WTC11 (cell line): Measurements from ENCODE around the gene RYR3. TPM values are rescaled to one million over a fixed set of nuclear protein-coding genes. Genes with fewer than 3 reads are reported as not detected.

Source experiments
- ATAC-seq: fragments of 200-7000 bp; cut with Tn5 transposase; 2 replicates; pipeline ENCODE4 v1.10.0; 2021; ENCODE audit warnings: mild to moderate bottlenecking, moderate library complexity
- CTCF ChIA-PET: fragments of 300-600 bp; sonication (Branson Sonifier 250); formaldehyde crosslinking; loops from one replicate; lab custom pipeline; 2021; ENCODE audit warnings: antibody characterized with exemption; lab: Charles Lee
- POLR2A ChIA-PET: fragments of 350-600 bp; sonication (Branson Sonifier 250); formaldehyde crosslinking; loops from one replicate; lab custom pipeline; 2021; ENCODE audit warnings: antibody characterized with exemption; lab: Charles Lee
- DNase-seq: peaks from one replicate; pipeline ENCODE4 v3.0.0; 2021; ENCODE audit warnings: low spot score
- H3K27ac Mint-ChIP-seq: 2 replicates; pipeline ENCODE4 v1.8.0; 2021; ENCODE audit warnings: mixed read lengths
- H3K27me3 Mint-ChIP-seq: 2 replicates; pipeline ENCODE4 v1.8.0; 2021; ENCODE audit warnings: low read depth, mild to moderate bottlenecking, moderate library complexity, mixed read lengths
- H3K36me3 Mint-ChIP-seq: 2 replicates; pipeline ENCODE4 v1.8.0; 2021; ENCODE audit warnings: mixed read lengths
- H3K4me1 Mint-ChIP-seq: 2 replicates; pipeline ENCODE4 v1.8.0; 2022; ENCODE audit warnings: mixed read lengths
- H3K4me3 Mint-ChIP-seq: 2 replicates; pipeline ENCODE4 v1.8.0; 2021; ENCODE audit warnings: mild to moderate bottlenecking, moderate library complexity, mixed read lengths
- H3K9me3 Mint-ChIP-seq: 2 replicates; pipeline ENCODE4 v1.8.0; 2021; ENCODE audit warnings: mixed read lengths
- ATF6 ChIP-seq: sonication (generic); formaldehyde crosslinking; IDR thresholded peaks from 2 replicates; pipeline ENCODE4 v1.8.1; 2023; ENCODE audit warnings: mild to moderate bottlenecking, missing genetic modification reagents
- ETV6 ChIP-seq: sonication (generic); formaldehyde crosslinking; IDR thresholded peaks from 2 replicates; pipeline ENCODE4 v1.8.1; 2022; ENCODE audit warnings: mild to moderate bottlenecking, missing genetic modification reagents
- FOXJ3 ChIP-seq: sonication (generic); formaldehyde crosslinking; IDR thresholded peaks from 2 replicates; pipeline ENCODE4 v1.9.0; 2021; ENCODE audit warnings: missing genetic modification reagents, mild to moderate bottlenecking, borderline replicate concordance
- FOXK1 ChIP-seq: sonication (generic); formaldehyde crosslinking; IDR thresholded peaks from 2 replicates; pipeline ENCODE4 v1.8.0; 2022; ENCODE audit warnings: mild to moderate bottlenecking, moderate library complexity, missing genetic modification reagents
- GABPB1 ChIP-seq: sonication (generic); formaldehyde crosslinking; IDR thresholded peaks from 2 replicates; pipeline ENCODE4 v1.8.1; 2023; ENCODE audit warnings: mild to moderate bottlenecking, missing genetic modification reagents
- JAZF1 ChIP-seq: fragments of 250-450 bp; sonication (Bioruptor Pico); IDR thresholded peaks from 2 replicates; pipeline ENCODE4 v1.9.0; 2021; ENCODE audit warnings: moderate library complexity, mild to moderate bottlenecking, inconsistent platforms
- MYBL2 ChIP-seq: sonication (generic); formaldehyde crosslinking; IDR thresholded peaks from 2 replicates; pipeline ENCODE4 v1.8.1; 2023; ENCODE audit warnings: mild to moderate bottlenecking, moderate library complexity, missing genetic modification reagents
- NFYB ChIP-seq: sonication (generic); formaldehyde crosslinking; conservative IDR thresholded peaks from 2 replicates; pipeline ENCODE4 v1.8.0; 2022; ENCODE audit warnings: low read depth, missing genetic modification reagents
- PRDM15 ChIP-seq: sonication (generic); formaldehyde crosslinking; IDR thresholded peaks from 2 replicates; pipeline ENCODE4 v1.8.0; 2022; ENCODE audit warnings: missing genetic modification reagents
- SMAD4 ChIP-seq: sonication (generic); formaldehyde crosslinking; IDR thresholded peaks from 2 replicates; pipeline ENCODE4 v1.8.0; 2022; ENCODE audit warnings: mild to moderate bottlenecking, missing genetic modification reagents
- TP53 ChIP-seq: sonication (generic); formaldehyde crosslinking; IDR thresholded peaks from 2 replicates; pipeline ENCODE4 v1.8.1; 2023; ENCODE audit warnings: mild to moderate bottlenecking, missing genetic modification reagents
- ZNF219 ChIP-seq: sonication (generic); formaldehyde crosslinking; IDR thresholded peaks from 2 replicates; pipeline ENCODE4 v1.8.0; 2023; ENCODE audit warnings: missing genetic modification reagents, mild to moderate bottlenecking, borderline replicate concordance
- ZNF232 ChIP-seq: sonication (generic); formaldehyde crosslinking; IDR thresholded peaks from 2 replicates; pipeline ENCODE4 v1.8.0; 2022; ENCODE audit warnings: mild to moderate bottlenecking, missing genetic modification reagents
- ZNF263 ChIP-seq: sonication (generic); formaldehyde crosslinking; IDR thresholded peaks from 2 replicates; pipeline ENCODE4 v1.8.1; 2022; ENCODE audit warnings: low read depth, mild to moderate bottlenecking, moderate library complexity, missing genetic modification reagents
- ZNF671 ChIP-seq: fragments of 250-450 bp; sonication (Bioruptor Pico); IDR thresholded peaks from 2 replicates; pipeline ENCODE4 v1.8.0; 2021; ENCODE audit warnings: mild to moderate bottlenecking
- total RNA-seq: library from RNA; stranded (reverse); gene quantifications from 3 replicates; pipeline ENCODE4 v1.2.3, GENCODE V29; 2021
- TF ChIP-seq, protein P1 (sequence below): fragments of 200-600 bp; IDR thresholded peaks from 2 replicates; pipeline ENCODE4 v1.8.0; 2022; ENCODE audit warnings: antibody characterized with exemption
- TF ChIP-seq, protein P2 (sequence below): sonication (generic); formaldehyde crosslinking; IDR thresholded peaks from 2 replicates; pipeline ENCODE4 v1.8.1; 2023; ENCODE audit warnings: mild to moderate bottlenecking, missing genetic modification reagents
- TF ChIP-seq, protein P3 (sequence below): sonication (generic); formaldehyde crosslinking; IDR thresholded peaks from 2 replicates; pipeline ENCODE4 v1.8.1; 2023; ENCODE audit warnings: mild to moderate bottlenecking, missing genetic modification reagents, borderline replicate concordance
- TF ChIP-seq, protein P4 (sequence below): sonication (generic); formaldehyde crosslinking; IDR thresholded peaks from 2 replicates; pipeline ENCODE4 v1.8.1; 2022; ENCODE audit warnings: low read depth, mild to moderate bottlenecking, moderate library complexity, missing genetic modification reagents, borderline replicate concordance
- TF ChIP-seq, protein P5 (sequence below): sonication (generic); formaldehyde crosslinking; IDR thresholded peaks from 2 replicates; pipeline ENCODE4 v1.8.1; 2022; ENCODE audit warnings: mild to moderate bottlenecking, moderate library complexity, missing genetic modification reagents

Gene RYR3
- total RNA-seq, 1 experiment from 2014 or later, result 1.4 TPM

DNA sequence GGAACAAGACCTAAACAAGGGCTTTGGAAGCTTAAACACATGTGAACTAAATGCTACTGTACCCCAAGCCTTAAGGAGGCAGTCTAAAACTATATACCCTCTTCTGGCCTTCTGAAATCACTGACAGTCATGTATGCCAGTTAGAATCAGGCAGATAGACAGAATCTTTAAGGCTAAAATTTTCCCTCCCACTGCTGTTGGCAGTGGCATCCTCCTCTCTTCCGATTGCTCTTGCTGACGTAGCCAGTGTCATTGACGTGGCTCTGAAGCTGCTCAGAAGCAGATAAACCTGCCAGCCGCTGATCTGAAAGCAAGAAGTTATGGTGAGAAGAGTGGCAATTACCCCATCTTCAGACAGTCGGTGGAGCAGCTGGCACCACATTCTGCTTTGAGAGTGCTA, 3.3 kb downstream of the RYR3 start (continued):
- TF ChIP-seq PRDM15 (CRISPR knock-in tag) (no peak), NFYB (no peak), ZNF671 (no peak), TP53 (CRISPR knock-in tag) (no peak), FOXJ3 (CRISPR knock-in tag) (no peak), SMAD4 (CRISPR knock-in tag) (no peak), JAZF1 (CRISPR knock-in tag) (no peak), ZNF219 (CRISPR knock-in tag) (no peak)
- TF ChIP-seq, protein P1, sequence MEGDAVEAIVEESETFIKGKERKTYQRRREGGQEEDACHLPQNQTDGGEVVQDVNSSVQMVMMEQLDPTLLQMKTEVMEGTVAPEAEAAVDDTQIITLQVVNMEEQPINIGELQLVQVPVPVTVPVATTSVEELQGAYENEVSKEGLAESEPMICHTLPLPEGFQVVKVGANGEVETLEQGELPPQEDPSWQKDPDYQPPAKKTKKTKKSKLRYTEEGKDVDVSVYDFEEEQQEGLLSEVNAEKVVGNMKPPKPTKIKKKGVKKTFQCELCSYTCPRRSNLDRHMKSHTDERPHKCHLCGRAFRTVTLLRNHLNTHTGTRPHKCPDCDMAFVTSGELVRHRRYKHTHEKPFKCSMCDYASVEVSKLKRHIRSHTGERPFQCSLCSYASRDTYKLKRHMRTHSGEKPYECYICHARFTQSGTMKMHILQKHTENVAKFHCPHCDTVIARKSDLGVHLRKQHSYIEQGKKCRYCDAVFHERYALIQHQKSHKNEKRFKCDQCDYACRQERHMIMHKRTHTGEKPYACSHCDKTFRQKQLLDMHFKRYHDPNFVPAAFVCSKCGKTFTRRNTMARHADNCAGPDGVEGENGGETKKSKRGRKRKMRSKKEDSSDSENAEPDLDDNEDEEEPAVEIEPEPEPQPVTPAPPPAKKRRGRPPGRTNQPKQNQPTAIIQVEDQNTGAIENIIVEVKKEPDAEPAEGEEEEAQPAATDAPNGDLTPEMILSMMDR, result no peak

DNA sequence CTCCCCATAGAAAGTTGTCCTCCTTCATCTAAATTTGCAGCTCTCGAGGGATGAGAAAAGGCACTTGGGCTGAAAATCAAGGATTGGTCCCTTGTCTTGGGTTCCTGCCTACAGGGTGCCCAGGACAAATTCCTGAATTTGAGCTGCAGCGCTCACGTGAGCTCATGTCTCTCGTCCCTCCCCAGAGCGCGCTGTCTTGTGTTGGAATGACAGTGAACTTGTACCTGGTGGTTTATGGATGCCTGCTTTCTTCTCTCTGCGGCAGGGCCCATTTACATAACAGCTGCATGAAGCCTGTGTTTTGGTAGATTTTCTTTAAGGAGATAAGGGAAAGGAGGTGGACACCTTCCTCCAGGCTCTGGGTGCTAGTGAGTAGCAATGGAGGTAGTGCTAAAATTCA, 4.3 kb downstream of the RYR3 start:
- no peak for DNase-seq
- no peak overlapping the region for H3K27ac Mint-ChIP-seq
- H3K4me1 Mint-ChIP-seq, result peaks cover 30% of the 10 kb centered on the region
- H3K4me3 Mint-ChIP-seq, result no peak overlapping the region
- H3K27me3 Mint-ChIP-seq, result peaks cover 43% of the 10 kb centered on the region
- H3K9me3 Mint-ChIP-seq, result no peaks in the 10 kb centered on the region
- CTCF ChIA-PET, result interaction anchor here (0.9 to 3.2 kb wide), 3 partner anchors 22 to 423 kb away, joined by 4 to 23 read pairs (median 6); no protein-coding TSS in a partner anchor
- TF ChIP-seq FOXK1, result no peak
- TF ChIP-seq ETV6 (CRISPR knock-in tag), result no peak
- TF ChIP-seq, all 79 proteins: peak for 0
- ATAC-seq, result no peak
- POLR2A ChIA-PET, result no interaction called here
- no peaks in the 10 kb centered on the region for H3K36me3 Mint-ChIP-seq

GRCh38 chr15:33317896-33318295, 7.1 kb downstream of the RYR3 start:
- ATAC-seq, result no peak
- no peak for TF ChIP-seq ZNF232 (CRISPR knock-in tag)
- no peak for TF ChIP-seq GABPB1 (CRISPR knock-in tag)
- no peak for TF ChIP-seq ZNF263 (CRISPR knock-in tag)
- TF ChIP-seq, protein P2, sequence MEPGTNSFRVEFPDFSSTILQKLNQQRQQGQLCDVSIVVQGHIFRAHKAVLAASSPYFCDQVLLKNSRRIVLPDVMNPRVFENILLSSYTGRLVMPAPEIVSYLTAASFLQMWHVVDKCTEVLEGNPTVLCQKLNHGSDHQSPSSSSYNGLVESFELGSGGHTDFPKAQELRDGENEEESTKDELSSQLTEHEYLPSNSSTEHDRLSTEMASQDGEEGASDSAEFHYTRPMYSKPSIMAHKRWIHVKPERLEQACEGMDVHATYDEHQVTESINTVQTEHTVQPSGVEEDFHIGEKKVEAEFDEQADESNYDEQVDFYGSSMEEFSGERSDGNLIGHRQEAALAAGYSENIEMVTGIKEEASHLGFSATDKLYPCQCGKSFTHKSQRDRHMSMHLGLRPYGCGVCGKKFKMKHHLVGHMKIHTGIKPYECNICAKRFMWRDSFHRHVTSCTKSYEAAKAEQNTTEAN, result no peak
- TF ChIP-seq, protein P3, sequence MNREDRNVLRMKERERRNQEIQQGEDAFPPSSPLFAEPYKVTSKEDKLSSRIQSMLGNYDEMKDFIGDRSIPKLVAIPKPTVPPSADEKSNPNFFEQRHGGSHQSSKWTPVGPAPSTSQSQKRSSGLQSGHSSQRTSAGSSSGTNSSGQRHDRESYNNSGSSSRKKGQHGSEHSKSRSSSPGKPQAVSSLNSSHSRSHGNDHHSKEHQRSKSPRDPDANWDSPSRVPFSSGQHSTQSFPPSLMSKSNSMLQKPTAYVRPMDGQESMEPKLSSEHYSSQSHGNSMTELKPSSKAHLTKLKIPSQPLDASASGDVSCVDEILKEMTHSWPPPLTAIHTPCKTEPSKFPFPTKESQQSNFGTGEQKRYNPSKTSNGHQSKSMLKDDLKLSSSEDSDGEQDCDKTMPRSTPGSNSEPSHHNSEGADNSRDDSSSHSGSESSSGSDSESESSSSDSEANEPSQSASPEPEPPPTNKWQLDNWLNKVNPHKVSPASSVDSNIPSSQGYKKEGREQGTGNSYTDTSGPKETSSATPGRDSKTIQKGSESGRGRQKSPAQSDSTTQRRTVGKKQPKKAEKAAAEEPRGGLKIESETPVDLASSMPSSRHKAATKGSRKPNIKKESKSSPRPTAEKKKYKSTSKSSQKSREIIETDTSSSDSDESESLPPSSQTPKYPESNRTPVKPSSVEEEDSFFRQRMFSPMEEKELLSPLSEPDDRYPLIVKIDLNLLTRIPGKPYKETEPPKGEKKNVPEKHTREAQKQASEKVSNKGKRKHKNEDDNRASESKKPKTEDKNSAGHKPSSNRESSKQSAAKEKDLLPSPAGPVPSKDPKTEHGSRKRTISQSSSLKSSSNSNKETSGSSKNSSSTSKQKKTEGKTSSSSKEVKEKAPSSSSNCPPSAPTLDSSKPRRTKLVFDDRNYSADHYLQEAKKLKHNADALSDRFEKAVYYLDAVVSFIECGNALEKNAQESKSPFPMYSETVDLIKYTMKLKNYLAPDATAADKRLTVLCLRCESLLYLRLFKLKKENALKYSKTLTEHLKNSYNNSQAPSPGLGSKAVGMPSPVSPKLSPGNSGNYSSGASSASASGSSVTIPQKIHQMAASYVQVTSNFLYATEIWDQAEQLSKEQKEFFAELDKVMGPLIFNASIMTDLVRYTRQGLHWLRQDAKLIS, result no peak
- TF ChIP-seq MYBL2 (CRISPR knock-in tag), result no peak
- TF ChIP-seq, protein P4, sequence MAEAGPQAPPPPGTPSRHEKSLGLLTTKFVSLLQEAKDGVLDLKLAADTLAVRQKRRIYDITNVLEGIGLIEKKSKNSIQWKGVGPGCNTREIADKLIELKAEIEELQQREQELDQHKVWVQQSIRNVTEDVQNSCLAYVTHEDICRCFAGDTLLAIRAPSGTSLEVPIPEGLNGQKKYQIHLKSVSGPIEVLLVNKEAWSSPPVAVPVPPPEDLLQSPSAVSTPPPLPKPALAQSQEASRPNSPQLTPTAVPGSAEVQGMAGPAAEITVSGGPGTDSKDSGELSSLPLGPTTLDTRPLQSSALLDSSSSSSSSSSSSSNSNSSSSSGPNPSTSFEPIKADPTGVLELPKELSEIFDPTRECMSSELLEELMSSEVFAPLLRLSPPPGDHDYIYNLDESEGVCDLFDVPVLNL (CRISPR knock-in tag), result no peak
- TF ChIP-seq, protein P5, sequence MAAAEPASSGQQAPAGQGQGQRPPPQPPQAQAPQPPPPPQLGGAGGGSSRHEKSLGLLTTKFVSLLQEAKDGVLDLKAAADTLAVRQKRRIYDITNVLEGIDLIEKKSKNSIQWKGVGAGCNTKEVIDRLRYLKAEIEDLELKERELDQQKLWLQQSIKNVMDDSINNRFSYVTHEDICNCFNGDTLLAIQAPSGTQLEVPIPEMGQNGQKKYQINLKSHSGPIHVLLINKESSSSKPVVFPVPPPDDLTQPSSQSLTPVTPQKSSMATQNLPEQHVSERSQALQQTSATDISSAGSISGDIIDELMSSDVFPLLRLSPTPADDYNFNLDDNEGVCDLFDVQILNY, result no peak
- no peak for TF ChIP-seq ATF6 (CRISPR knock-in tag)

More at GRCh38 chr15:33317896-33318295, 7.1 kb downstream of the RYR3 start:
- Mint-ChIP-seq H3K9me3 (no peaks in the 10 kb centered on the region), H3K27me3 (peaks cover 16% of the 10 kb centered on the region), H3K4me3 (no peak overlapping the region), H3K36me3 (no peaks in the 10 kb centered on the region), H3K27ac (no peak overlapping the region), H3K4me1 (peaks cover 21% of the 10 kb centered on the region)
- CTCF ChIA-PET, result interaction anchor here (1.7 to 2.2 kb wide), 2 partner anchors 8 to 383 kb away, joined by 5 to 6 read pairs; no protein-coding TSS in a partner anchor
- POLR2A ChIA-PET, result no interaction called here
- no peak for DNase-seq
